Panc1 (cell line): ENCODE data around the gene TMEM121. TPM values are rescaled to one million over a fixed set of nuclear protein-coding genes. Genes with fewer than 3 reads are reported as not detected.
"Not testable (repeated sequence)": the region's sequence is repeated elsewhere in the genome, so short reads cannot be mapped to it uniquely, and the experiment has no call there.

Experiments used
- ATAC-seq: fragments of 200-7000 bp; cut with Tn5 transposase; 2 replicates; pipeline ENCODE4 v1.9.1; 2020; ENCODE audit warnings: mild to moderate bottlenecking, moderate library complexity
- BruUV-seq: library from RNA; stranded (reverse); fragments of 400-500 nt; replicated peaks from 2 replicates; lab custom pipeline; 2021; lab: Mats Ljungman, UMichigan
- CTCF ChIA-PET: fragments of 300-600 bp; sonication (Branson Sonifier 250); formaldehyde crosslinking; loops from one replicate; lab custom pipeline; 2022; ENCODE audit warnings: antibody characterized with exemption; lab: Charles Lee
- POLR2A ChIA-PET: fragments of 300-600 bp; sonication (Branson Sonifier 250); formaldehyde crosslinking; loops from one replicate; lab custom pipeline; 2022; ENCODE audit warnings: antibody characterized with exemption; lab: Charles Lee
- DNase-seq: peaks from one replicate; pipeline ENCODE4 v3.0.0-alpha.2; 2010; ENCODE audit warnings: low read depth, low spot score
- H3K27ac ChIP-seq: 2 replicates; pipeline ENCODE4 v1.5.1; 2011; ENCODE audit warnings: mild to moderate bottlenecking, low read length, inconsistent platforms
- H3K27me3 ChIP-seq: fragments of 200-500 bp; sonication (Bioruptor generic); 2 replicates; pipeline ENCODE4 v1.6.0; 2014; ENCODE audit warnings: low read length, inconsistent platforms; ENCODE audit not compliant: control insufficient read depth, insufficient read depth
- H3K36me3 ChIP-seq: fragments of 200-500 bp; sonication (Bioruptor generic); 2 replicates; pipeline ENCODE4 v1.5.1; 2014; ENCODE audit warnings: inconsistent platforms, mild to moderate bottlenecking, low read length, moderate library complexity; ENCODE audit not compliant: control insufficient read depth, insufficient read depth
- H3K4me1 ChIP-seq: 2 replicates; pipeline ENCODE4 v1.5.1; 2011; ENCODE audit warnings: inconsistent platforms, mild to moderate bottlenecking, low read length, moderate library complexity; ENCODE audit not compliant: control insufficient read depth, insufficient read depth
- H3K4me3 ChIP-seq, 2 experiments: 2 replicates each; pipeline ENCODE4 v1.5.1; 2011 to 2012; ENCODE audit warnings: low read depth in 2 of 2, low read length in 2 of 2, mild to moderate bottlenecking in 2 of 2, inconsistent platforms in 1 of 2, moderate library complexity in 1 of 2
- H3K9me3 ChIP-seq: fragments of 200-500 bp; sonication (Bioruptor generic); 2 replicates; pipeline ENCODE4 v1.5.1; 2014; ENCODE audit warnings: low read depth, mild to moderate bottlenecking, inconsistent platforms, low read length, moderate library complexity; ENCODE audit not compliant: control insufficient read depth, insufficient read depth
- POLR2AphosphoS5 ChIP-seq: IDR thresholded peaks from 2 replicates; pipeline ENCODE4 v1.6.1; 2012; ENCODE audit warnings: mild to moderate bottlenecking, low read depth, low read length, moderate library complexity
- REST ChIP-seq, 2 experiments: IDR thresholded peaks; 2 replicates each; pipeline ENCODE4 v1.6.1; 2011 to 2012; ENCODE audit warnings: low read depth in 2 of 2, control low read depth in 1 of 2, low read length in 1 of 2, mild to moderate bottlenecking in 1 of 2, moderate library complexity in 1 of 2; ENCODE audit not compliant: insufficient read depth in 1 of 2
- SIN3A ChIP-seq: IDR thresholded peaks from 2 replicates; pipeline ENCODE4 v1.6.1; 2012; ENCODE audit warnings: low read depth, mild to moderate bottlenecking, low read length, moderate library complexity, borderline replicate concordance; ENCODE audit not compliant: insufficient read depth
- TCF7L2 ChIP-seq: IDR thresholded peaks from 2 replicates; pipeline ENCODE4 v1.6.1; 2011; ENCODE audit warnings: mild to moderate bottlenecking, low read depth, low read length, inconsistent platforms
- in situ Hi-C: cut with HindIII; loops from 2 replicates; pipeline ENCODE4 v1.10.0; 2016; ENCODE audit warnings: low sequenced_read_pairs, low pct_unique_long_range_greater_than_20kb
- intact Hi-C: fragments of 100-400 bp; cut with micrococcal nuclease; formaldehyde crosslinking; loops from one replicate; pipeline ENCODE4 v1.10.0; 2022; ENCODE audit not compliant: unreplicated experiment
- total RNA-seq: library from RNA; stranded (reverse); gene quantifications from one replicate; pipeline ENCODE4 v1.2.1, GENCODE V29; 2021; ENCODE audit not compliant: unreplicated experiment
- TF ChIP-seq, protein P1 (sequence below): fragments of 450-650 bp; IDR thresholded peaks from 2 replicates; pipeline ENCODE4 v1.5.1; 2017; ENCODE audit warnings: mild to moderate bottlenecking

TMEM121 gene
- total RNA-seq, 1 experiment from 2014 or later: 4.6 TPM

GRCh38 chr14:105562713-105563346, 36.4 kb downstream of the TMEM121 start:
- no peak overlapping the region for H3K27ac ChIP-seq
- CTCF ChIA-PET: no interaction called here
- no peaks in the 10 kb centered on the region for H3K27me3 ChIP-seq
- H3K4me1 ChIP-seq: no peaks in the 10 kb centered on the region
- in situ Hi-C loops: no loop called here
- H3K4me3 ChIP-seq: no peak overlapping the region
- TF ChIP-seq POLR2AphosphoS5 (no peak), TCF7L2 (no peak)
- TF ChIP-seq, protein P1, sequence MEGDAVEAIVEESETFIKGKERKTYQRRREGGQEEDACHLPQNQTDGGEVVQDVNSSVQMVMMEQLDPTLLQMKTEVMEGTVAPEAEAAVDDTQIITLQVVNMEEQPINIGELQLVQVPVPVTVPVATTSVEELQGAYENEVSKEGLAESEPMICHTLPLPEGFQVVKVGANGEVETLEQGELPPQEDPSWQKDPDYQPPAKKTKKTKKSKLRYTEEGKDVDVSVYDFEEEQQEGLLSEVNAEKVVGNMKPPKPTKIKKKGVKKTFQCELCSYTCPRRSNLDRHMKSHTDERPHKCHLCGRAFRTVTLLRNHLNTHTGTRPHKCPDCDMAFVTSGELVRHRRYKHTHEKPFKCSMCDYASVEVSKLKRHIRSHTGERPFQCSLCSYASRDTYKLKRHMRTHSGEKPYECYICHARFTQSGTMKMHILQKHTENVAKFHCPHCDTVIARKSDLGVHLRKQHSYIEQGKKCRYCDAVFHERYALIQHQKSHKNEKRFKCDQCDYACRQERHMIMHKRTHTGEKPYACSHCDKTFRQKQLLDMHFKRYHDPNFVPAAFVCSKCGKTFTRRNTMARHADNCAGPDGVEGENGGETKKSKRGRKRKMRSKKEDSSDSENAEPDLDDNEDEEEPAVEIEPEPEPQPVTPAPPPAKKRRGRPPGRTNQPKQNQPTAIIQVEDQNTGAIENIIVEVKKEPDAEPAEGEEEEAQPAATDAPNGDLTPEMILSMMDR: no peak
- no peaks in the 10 kb centered on the region for H3K9me3 ChIP-seq
- no TSS peak for BruUV-seq
- ATAC-seq (no peak), DNase-seq (no peak)
- POLR2A ChIA-PET: no interaction called here
- no peaks in the 10 kb centered on the region for H3K36me3 ChIP-seq
- intact Hi-C loops: no loop called here

- no peaks in the 10 kb centered on the region for H3K36me3 ChIP-seq
- in situ Hi-C loops: no loop called here
- intact Hi-C loops: no loop called here
- H3K4me1 ChIP-seq: no peaks in the 10 kb centered on the region
- H3K27ac ChIP-seq: no peak overlapping the region
- CTCF ChIA-PET: no interaction called here
- DNase-seq (no peak), ATAC-seq (no peak)
- H3K4me3 ChIP-seq: no peak overlapping the region
- H3K9me3 ChIP-seq: no peaks in the 10 kb centered on the region
- no peaks in the 10 kb centered on the region for H3K27me3 ChIP-seq
- no TSS peak for BruUV-seq
- TF ChIP-seq SIN3A (no peak), REST (IDR thresholded peaks at IDR 0.05; ENCODE audit: insufficient read depth in 1 of 2, low read depth in 2 of 2, low read length in 1 of 2) (no peak), TCF7L2 (no peak), POLR2AphosphoS5 (no peak)
- TF ChIP-seq, protein P1: no peak
- POLR2A ChIA-PET: no interaction called here
These were observed 37.0 kb downstream of the TMEM121 start for GRCh38 chr14:105563347-105563737.

DNA sequence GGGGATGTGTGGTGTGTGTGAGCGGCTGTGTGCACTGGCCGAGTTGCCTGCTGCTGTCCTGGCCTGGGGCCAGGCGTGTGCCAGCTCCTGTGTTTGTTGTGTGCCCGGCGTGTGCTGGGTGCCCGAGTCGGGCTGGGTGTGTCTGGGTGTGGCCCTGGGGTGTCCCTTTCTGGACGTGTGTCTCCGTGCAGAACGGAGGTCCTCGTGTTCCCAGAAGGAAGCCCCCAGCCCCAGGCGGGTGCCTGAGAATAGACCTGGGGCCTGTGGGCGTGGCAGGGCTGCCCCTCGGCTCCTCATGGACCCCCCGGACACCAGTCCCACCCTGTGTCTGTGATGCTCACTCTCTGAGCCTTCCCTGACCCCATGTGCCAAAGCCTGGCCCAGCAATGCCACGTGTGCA, 38.2 kb downstream of the TMEM121 start:
- H3K9me3 ChIP-seq, ATAC-seq, intact Hi-C loops, BruUV-seq, in situ Hi-C loops, DNase-seq, H3K27ac ChIP-seq, CTCF ChIA-PET, H3K4me3 ChIP-seq, POLR2A ChIA-PET, H3K4me1 ChIP-seq, H3K36me3 ChIP-seq, H3K27me3 ChIP-seq: not testable (repeated sequence)

DNA sequence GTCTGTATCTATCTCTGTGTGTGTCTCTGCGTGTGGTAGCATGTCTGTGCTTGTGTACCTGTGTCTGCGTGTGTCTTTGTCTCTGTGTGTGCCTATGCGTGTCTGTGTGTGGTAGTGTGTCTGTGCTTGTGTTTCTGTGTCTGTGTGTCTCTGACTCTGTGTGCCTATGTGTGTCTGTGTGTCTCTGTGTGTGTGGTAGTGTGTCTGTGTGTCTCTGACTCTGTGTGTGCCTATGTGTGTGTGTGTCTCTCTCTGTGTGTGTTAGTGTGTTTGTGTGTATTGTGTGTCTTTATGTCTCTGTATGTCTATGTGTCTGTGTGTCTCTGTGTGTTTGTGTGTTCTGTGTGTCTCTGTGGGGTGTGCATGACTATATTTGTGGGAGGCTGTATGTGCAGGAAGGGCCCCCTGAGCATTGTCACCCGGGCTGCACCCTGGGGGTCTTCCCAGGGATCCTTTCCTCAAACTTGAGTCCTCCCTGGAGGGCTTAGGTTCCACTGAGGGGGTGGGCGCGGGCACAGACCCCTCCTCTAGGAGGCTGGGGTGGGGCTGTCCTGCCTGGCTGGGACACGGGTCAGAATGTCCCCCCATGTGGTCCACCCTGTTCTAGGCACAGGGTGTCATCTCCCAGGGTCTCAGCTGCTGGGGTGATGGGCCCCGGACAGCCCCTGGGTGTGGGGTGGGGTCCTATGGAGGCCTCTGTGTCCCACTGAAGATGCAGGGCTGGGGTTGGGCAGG, 39.0 kb downstream of the TMEM121 start:
- ATAC-seq, H3K4me1 ChIP-seq, H3K4me3 ChIP-seq, CTCF ChIA-PET, H3K27ac ChIP-seq, POLR2A ChIA-PET, H3K27me3 ChIP-seq, BruUV-seq, H3K9me3 ChIP-seq, DNase-seq, in situ Hi-C loops, H3K36me3 ChIP-seq: not testable (repeated sequence)
- intact Hi-C loops: loop anchor here (5.0 kb wide), 1 partner anchor 122 kb away; no protein-coding TSS in a partner anchor
